Astrocyte of the cerebellum (primary cell): ENCODE data around the gene PDZD2.
A peak's percentile ranks its signal among the peaks of the same experiment; 100 is the strongest.

Source experiments
- DNase-seq: peaks from one replicate; pipeline ENCODE4 v3.0.0-alpha.2; 2011; ENCODE audit warnings: low read depth
- H3K4me3 ChIP-seq: 2 replicates; pipeline ENCODE4 v1.5.1; 2011; ENCODE audit warnings: mild to moderate bottlenecking, low read depth, low read length, moderate library complexity
- in situ Hi-C: cut with HindIII; loops from 2 replicates; pipeline ENCODE4 v1.10.0; 2017; ENCODE audit warnings: low sequenced_read_pairs
- TF ChIP-seq, protein P1 (sequence below): IDR thresholded peaks from 2 replicates; pipeline ENCODE4 v1.5.1; 2012; ENCODE audit warnings: low read length, low read depth, moderate library complexity, mild to moderate bottlenecking; ENCODE audit errors: missing control alignments

PDZD2 gene

DNA sequence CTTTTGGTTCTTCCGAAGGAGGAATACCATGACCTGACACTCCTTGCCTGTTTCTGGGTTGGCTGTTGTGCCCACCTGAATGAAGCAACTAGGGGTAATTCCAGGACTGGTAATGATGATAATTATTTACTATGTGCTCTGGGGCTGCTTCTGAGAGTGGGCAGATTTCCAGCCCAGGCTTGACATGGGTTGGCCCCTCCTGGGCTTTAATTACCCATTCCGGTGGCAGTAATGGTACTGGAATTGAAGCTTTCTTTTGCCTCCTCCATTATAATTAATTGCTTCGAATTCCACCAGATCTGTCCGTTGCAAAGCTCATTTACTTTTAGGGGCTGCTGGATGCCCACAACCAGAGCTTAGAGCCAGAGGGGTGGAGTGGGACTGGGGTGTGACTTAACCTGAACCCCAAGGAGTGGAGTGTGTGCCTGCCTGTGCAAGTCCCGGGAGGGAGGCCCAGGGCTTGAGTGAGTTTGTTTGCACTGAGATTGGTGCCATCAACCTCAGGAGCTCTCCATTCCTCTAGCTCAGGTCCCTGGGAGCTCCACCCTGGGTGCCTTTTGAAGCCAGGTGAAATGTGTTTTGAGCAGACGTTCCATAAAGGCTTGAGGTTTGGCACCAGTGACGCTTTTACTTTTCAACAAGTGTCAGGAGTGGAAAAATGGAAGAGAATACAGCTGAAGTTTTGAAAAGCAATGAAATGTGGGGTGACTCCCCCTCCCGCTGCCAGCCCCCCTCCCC, 214.6 kb downstream of the PDZD2 start:
- in situ Hi-C loops = no loop called here
- TF ChIP-seq, protein P1, sequence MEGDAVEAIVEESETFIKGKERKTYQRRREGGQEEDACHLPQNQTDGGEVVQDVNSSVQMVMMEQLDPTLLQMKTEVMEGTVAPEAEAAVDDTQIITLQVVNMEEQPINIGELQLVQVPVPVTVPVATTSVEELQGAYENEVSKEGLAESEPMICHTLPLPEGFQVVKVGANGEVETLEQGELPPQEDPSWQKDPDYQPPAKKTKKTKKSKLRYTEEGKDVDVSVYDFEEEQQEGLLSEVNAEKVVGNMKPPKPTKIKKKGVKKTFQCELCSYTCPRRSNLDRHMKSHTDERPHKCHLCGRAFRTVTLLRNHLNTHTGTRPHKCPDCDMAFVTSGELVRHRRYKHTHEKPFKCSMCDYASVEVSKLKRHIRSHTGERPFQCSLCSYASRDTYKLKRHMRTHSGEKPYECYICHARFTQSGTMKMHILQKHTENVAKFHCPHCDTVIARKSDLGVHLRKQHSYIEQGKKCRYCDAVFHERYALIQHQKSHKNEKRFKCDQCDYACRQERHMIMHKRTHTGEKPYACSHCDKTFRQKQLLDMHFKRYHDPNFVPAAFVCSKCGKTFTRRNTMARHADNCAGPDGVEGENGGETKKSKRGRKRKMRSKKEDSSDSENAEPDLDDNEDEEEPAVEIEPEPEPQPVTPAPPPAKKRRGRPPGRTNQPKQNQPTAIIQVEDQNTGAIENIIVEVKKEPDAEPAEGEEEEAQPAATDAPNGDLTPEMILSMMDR = no peak
- H3K4me3 ChIP-seq = no peak overlapping the region
- peak; percentile 19 for DNase-seq

DNA sequence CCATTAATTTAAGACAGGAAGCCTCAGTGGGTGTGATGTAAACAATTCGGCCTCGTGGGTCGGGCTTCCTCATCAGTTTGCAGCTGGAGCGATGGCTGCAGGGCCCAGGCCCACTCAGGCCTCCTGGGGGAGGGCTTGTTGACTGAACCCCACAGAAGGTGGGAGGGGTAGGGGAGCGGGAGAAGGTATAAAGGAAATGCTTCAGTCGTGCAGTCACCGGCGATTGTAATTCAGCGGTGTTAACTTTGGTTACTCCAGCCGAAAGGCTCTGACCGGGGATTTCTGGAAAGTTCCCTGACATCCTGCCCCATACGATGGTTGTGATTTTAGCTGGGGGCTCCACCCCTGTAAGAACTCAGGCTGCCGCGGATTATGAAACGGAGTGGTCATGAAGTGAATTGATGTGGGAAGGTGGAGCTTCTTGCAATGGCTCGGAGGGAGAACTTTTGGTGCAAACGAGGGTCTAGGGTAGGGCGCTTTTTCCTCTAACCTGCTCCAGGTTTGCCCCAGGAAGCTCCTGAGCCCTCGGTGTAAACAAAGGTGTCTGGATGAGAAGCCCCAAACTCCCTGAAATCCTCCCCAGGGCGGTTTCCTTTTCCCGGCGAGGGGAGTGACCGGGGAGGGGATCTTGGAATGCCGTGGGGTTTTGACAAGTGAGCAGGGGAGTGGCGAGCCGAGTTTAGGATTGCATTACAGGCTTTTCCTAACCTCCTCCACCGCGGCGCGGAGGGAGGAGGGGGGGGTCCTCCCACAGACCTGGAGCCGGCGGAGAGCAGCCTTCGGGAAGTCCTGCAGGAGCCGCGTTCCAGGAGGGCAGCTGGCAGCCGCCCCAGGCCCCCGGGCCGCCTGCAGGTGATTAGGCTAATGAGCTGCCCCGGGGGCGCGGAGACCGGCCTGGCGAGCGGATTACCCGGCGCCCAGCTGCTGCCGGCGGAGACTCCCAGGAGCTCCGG, 215.5 kb downstream of the PDZD2 start:
- in situ Hi-C loops = no loop called here
- TF ChIP-seq, protein P1 = no peak
- peak; percentile 53 for DNase-seq
- H3K4me3 ChIP-seq = peak overlapping the region; percentile 62

DNA sequence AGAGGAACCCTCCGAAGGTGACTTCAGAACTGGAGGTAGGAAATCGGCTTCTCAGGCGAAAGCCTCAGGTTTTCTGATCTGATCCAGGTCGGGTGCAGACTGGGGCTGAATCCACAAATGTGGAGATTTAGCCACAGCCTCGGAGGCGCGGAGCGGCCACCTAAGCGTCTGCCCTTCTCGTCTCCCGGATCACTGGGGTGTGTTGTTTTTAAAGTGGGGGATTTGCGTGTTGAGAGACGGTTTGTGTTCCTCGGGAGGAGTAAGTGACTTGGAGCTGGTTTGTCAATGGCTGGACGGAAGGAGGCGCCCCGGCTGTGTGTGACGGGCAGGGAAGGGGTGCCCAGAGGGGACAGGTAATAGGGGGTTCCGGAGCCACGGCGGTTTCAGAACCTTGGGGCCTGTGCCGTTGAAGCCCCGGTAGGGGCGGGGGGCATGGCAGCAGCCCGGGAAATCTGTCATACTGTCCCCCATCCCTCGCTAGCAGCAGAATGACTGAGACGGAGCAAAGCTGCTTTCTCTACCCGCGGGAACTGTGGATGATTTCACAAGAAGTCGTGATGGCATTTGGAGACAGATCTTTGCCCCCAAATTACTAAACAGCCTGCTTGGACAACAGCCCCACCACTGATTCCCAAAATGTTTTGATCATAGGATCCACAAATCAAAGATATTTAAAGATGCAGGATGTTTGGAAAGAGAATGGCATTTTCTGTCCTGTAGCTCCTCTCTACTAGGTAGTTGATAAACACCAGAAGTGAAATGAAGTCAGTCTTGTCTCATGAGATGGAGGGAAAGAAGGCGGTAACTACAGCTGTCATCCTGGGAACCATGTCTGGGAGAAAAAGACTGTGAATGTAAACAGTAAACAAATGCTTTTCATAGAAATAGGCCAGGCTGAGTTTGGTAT, 216.5 kb downstream of the PDZD2 start:
- H3K4me3 ChIP-seq = peak overlapping the region; percentile 62
- DNase-seq = no peak
- in situ Hi-C loops = no loop called here
- TF ChIP-seq, protein P1 = peak; percentile 48

DNA sequence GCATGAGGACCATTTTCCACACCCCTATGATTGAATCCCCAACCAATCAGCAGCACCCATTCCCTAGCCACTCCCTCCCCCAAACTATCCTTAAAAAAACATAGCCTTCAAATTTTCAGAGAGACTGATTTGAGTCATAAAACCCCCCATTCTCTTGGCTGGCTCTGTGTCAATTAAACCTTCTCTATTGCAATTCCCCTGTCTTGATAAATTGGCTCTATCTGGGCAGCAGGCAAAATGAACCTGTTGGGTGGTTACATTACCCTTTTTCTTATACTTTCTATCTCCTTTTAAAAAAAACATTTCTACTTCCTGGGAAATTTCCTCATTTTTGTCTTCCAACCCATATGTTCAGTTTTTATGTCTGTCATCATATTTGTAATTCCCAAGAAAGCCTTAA, 220.2 kb downstream of the PDZD2 start:
- H3K4me3 ChIP-seq = no peak overlapping the region
- in situ Hi-C loops = no loop called here
- no peak for DNase-seq
- TF ChIP-seq, protein P1 = no peak

DNA sequence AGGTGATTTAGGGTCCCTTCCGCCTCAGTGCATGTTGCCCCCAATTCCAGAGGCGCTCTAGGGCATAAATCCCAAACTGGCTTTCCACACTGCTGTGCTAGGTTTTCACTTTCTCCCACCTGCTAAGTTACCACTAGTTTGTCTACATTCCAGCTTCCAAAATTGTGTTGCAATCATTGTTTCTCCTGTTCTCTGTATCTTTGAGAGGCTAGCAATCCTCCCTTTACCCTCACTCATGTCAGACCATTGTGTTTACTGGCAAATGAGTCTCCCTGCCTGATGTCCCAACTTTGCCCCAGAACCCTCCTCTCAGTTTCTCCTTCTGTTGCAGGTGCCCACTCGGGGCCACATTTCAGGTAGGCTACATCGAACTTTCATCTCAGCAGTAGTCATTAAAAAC, 221.3 kb downstream of the PDZD2 start:
- in situ Hi-C loops = no loop called here
- DNase-seq = no peak
- no peak overlapping the region for H3K4me3 ChIP-seq
- TF ChIP-seq, protein P1 = no peak

DNA sequence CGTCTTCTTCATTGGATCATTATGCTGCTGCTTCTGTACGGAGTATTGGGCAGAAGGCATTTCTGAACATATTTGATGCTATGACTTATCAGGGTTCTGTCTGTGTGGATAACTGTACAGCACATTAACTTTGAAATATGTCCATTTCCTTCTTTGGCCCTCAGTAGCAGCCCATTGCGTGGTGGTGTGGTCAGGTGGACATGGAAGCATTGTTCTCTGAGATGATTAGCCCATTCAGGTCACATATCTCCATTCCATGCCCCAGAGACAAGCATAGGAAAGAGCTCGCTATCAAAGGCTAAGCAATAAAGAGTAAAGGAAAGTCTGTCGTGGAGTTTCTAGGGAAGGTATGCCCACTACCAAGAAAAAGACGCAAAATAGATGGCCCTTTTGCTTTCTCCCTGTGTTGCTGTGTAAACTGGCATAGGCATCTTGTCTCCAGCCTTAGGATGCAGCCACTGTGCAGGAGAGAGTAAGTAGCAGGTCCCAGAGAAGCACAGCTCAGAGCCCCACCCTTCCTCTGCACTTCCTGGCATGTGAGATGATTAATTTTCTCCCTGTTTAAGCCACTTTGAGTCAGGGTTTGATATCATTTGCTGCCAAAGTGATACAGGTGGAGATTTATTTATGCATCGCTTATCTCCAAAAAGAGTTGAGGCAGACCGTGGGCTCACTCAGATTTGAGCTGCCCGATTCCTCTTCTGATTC, 221.9 kb downstream of the PDZD2 start:
- H3K4me3 ChIP-seq = no peak overlapping the region
- in situ Hi-C loops = no loop called here
- DNase-seq = no peak
- TF ChIP-seq, protein P1 = no peak
